NCI-H226 (cell line): ENCODE data around the gene ELP2.
"Not testable (repeated sequence)": the region's sequence is repeated elsewhere in the genome, so short reads cannot be mapped to it uniquely, and the experiment has no call there.

Experiments
- DNase-seq: peaks from one replicate; pipeline ENCODE4 v3.0.0-alpha.2; 2015

ELP2 gene

GRCh38 chr18:36191711-36192110, 62.0 kb downstream of the ELP2 start:
- no peak for DNase-seq

GRCh38 chr18:36194600-36195315, 65.1 kb downstream of the ELP2 start:
- no peak for DNase-seq

- no peak for DNase-seq
These were observed 65.9 kb downstream of the ELP2 start for GRCh38 chr18:36195427-36196122.

GRCh38 chr18:36196238-36196995, 66.7 kb downstream of the ELP2 start:
- DNase-seq = no peak

GRCh38 chr18:36197511-36198166, 67.9 kb downstream of the ELP2 start:
- DNase-seq = no peak

- no peak for DNase-seq
These were observed 70.1 kb downstream of the ELP2 start for GRCh38 chr18:36199691-36200295.

- DNase-seq = no peak
These were observed 70.7 kb downstream of the ELP2 start for GRCh38 chr18:36200354-36200771.

GRCh38 chr18:36201765-36202164, 72.1 kb downstream of the ELP2 start:
- no peak for DNase-seq

GRCh38 chr18:36203360-36203895, 73.7 kb downstream of the ELP2 start:
- DNase-seq = no peak

- DNase-seq = no peak
These were observed 75.5 kb downstream of the ELP2 start for GRCh38 chr18:36205166-36205565.

- DNase-seq = no peak
These were observed 77.6 kb downstream of the ELP2 start for GRCh38 chr18:36207303-36207702.

- DNase-seq = not testable (repeated sequence)
These were observed 78.3 kb downstream of the ELP2 start for GRCh38 chr18:36207969-36208368.

- DNase-seq = no peak
These were observed 81.9 kb downstream of the ELP2 start for GRCh38 chr18:36211612-36212065.

- no peak for DNase-seq
These were observed 82.8 kb downstream of the ELP2 start for GRCh38 chr18:36212301-36213171.

- no peak for DNase-seq
These were observed 85.1 kb downstream of the ELP2 start for GRCh38 chr18:36214811-36215210.

- DNase-seq = no peak
These were observed 85.9 kb downstream of the ELP2 start for GRCh38 chr18:36215577-36215976.

GRCh38 chr18:36217348-36217747, 87.6 kb downstream of the ELP2 start:
- no peak for DNase-seq

GRCh38 chr18:36229188-36229587, 99.5 kb downstream of the ELP2 start:
- DNase-seq = no peak
